ENCODE measurements around the gene OAT.
"Not testable (repeated sequence)": the region's sequence is repeated elsewhere in the genome, so short reads cannot be mapped to it uniquely, and the experiment has no call there.

Gene OAT

GRCh38 chr10:124375691-124376090 lies 43.0 kb downstream of the OAT start:
- no peak for DNase-seq

GRCh38 chr10:124375353-124375614 lies 43.4 kb downstream of the OAT start:
- no peak for DNase-seq

- DNase-seq = no peak
Measured at GRCh38 chr10:124374535-124375352, 44.0 kb downstream of the OAT start.

GRCh38 chr10:124372899-124373298 lies 45.8 kb downstream of the OAT start:
- no peak for DNase-seq

GRCh38 chr10:124370426-124370825 lies 48.3 kb downstream of the OAT start:
- no peak for DNase-seq

GRCh38 chr10:124369986-124370385 lies 48.7 kb downstream of the OAT start:
- no peak for DNase-seq

GRCh38 chr10:124369533-124369932 lies 49.2 kb downstream of the OAT start:
- DNase-seq = not testable (repeated sequence)

GRCh38 chr10:124369066-124369465 lies 49.7 kb downstream of the OAT start:
- DNase-seq = no peak

GRCh38 chr10:124367936-124368335 lies 50.8 kb downstream of the OAT start:
- no peak for DNase-seq

GRCh38 chr10:124367414-124367813 lies 51.3 kb downstream of the OAT start:
- no peak for DNase-seq

GRCh38 chr10:124366825-124367224 lies 51.9 kb downstream of the OAT start:
- no peak for DNase-seq

- DNase-seq = no peak
Measured at GRCh38 chr10:124366343-124366742, 52.4 kb downstream of the OAT start.

- no peak for DNase-seq
Measured at GRCh38 chr10:124364674-124365073, 54.0 kb downstream of the OAT start.

- DNase-seq = no peak
Measured at GRCh38 chr10:124362568-124362967, 56.2 kb downstream of the OAT start.

- DNase-seq = no peak
Measured at GRCh38 chr10:124359336-124359832, 59.3 kb downstream of the OAT start.

GRCh38 chr10:124357561-124357885 lies 61.2 kb downstream of the OAT start:
- no peak for DNase-seq

GRCh38 chr10:124356701-124357560 lies 61.8 kb downstream of the OAT start:
- DNase-seq = no peak

GRCh38 chr10:124354411-124355382 lies 64.0 kb downstream of the OAT start:
- no peak for DNase-seq

GRCh38 chr10:124353896-124354295 lies 64.8 kb downstream of the OAT start:
- no peak for DNase-seq

GRCh38 chr10:124353091-124353815 lies 65.5 kb downstream of the OAT start:
- no peak for DNase-seq

- DNase-seq = no peak
Measured at GRCh38 chr10:124351481-124352220, 67.1 kb downstream of the OAT start.

- no peak for DNase-seq
Measured at GRCh38 chr10:124350806-124351205, 67.9 kb downstream of the OAT start.
